Neural cell (in vitro differentiated cells): Measurements from ENCODE around the gene SPEG. TPM values are rescaled to one million over a fixed set of nuclear protein-coding genes. Genes with fewer than 3 reads are reported as not detected.

Experiments used
- H2AFZ ChIP-seq: fragments of 200-600, 300-800 bp; sonication (generic), shearing (Covaris generic); 2 replicates; pipeline ENCODE4 v1.6.0; 2014; ENCODE audit warnings: low read depth, mild to moderate bottlenecking, antibody characterized with exemption, low read length, moderate library complexity
- H3F3A ChIP-seq: fragments of 200-600 bp; shearing (Covaris generic); 2 replicates; pipeline ENCODE4 v1.6.1; 2016; ENCODE audit warnings: mild to moderate bottlenecking, moderate library complexity, mixed read lengths, antibody characterized with exemption, low read length; ENCODE audit not compliant: insufficient read depth, poor library complexity, severe bottlenecking
- H3K27ac ChIP-seq: fragments of 200-600, 300-800 bp; sonication (generic), shearing (Covaris generic); 2 replicates; pipeline ENCODE4 v1.5.1; 2014; ENCODE audit warnings: mild to moderate bottlenecking, low read length, moderate library complexity
- H3K27me3 ChIP-seq: fragments of 300-800, 200-600 bp; sonication (generic), shearing (Covaris generic); 2 replicates; pipeline ENCODE4 v1.6.0; 2014; ENCODE audit warnings: mild to moderate bottlenecking, low read depth, low read length, moderate library complexity; ENCODE audit not compliant: insufficient read depth
- H3K36me3 ChIP-seq: fragments of 300-800, 200-600 bp; sonication (generic), shearing (Covaris generic); 2 replicates; pipeline ENCODE4 v1.5.1; 2014; ENCODE audit warnings: mild to moderate bottlenecking, antibody characterized with exemption, low read length, moderate library complexity; ENCODE audit not compliant: insufficient read depth
- H3K4me2 ChIP-seq: fragments of 300-800, 200-600 bp; sonication (generic), shearing (Covaris generic); 2 replicates; pipeline ENCODE4 v1.6.0; 2014; ENCODE audit warnings: mild to moderate bottlenecking, low read length
- H3K4me3 ChIP-seq: fragments of 300-800, 200-600 bp; sonication (generic), shearing (Covaris generic); 2 replicates; pipeline ENCODE4 v1.5.1; 2014; ENCODE audit warnings: mild to moderate bottlenecking, low read length, moderate library complexity
- H3K79me2 ChIP-seq: fragments of 200-600 bp; shearing (Covaris generic); replicated peaks from 2 replicates; pipeline ENCODE4 v1.6.0; 2014; ENCODE audit warnings: mild to moderate bottlenecking, low read length, moderate library complexity; ENCODE audit not compliant: insufficient read depth
- H3K9ac ChIP-seq: fragments of 300-800, 200-600 bp; sonication (generic), shearing (Covaris generic); 2 replicates; pipeline ENCODE4 v1.6.1; 2016; ENCODE audit warnings: mild to moderate bottlenecking, low read length, mixed read lengths
- H3K9me2 ChIP-seq: fragments of 200-600 bp; shearing (Covaris generic); 2 replicates; pipeline ENCODE4 v1.6.1; 2016; ENCODE audit warnings: mild to moderate bottlenecking, low read length, mixed read lengths; ENCODE audit not compliant: insufficient read depth
- H3K9me3 ChIP-seq: fragments of 200-600, 300-800 bp; sonication (generic), shearing (Covaris generic); 2 replicates; pipeline ENCODE4 v1.6.1; 2016; ENCODE audit warnings: mild to moderate bottlenecking, mixed run types, low read length, moderate library complexity, mixed read lengths
- H4K20me1 ChIP-seq: fragments of 200-600 bp; shearing (Covaris generic); 2 replicates; pipeline ENCODE4 v1.6.1; 2016; ENCODE audit warnings: mild to moderate bottlenecking, mixed run types; ENCODE audit not compliant: insufficient read depth
- CTCF ChIP-seq: fragments of 450-650 bp; IDR thresholded peaks from 2 replicates; pipeline ENCODE4 v1.5.1; 2014; ENCODE audit warnings: antibody characterized with exemption, mild to moderate bottlenecking, moderate library complexity; ENCODE audit not compliant: poor library complexity, severe bottlenecking
- EP300 ChIP-seq: fragments of 450-650 bp; conservative IDR thresholded peaks from 2 replicates; pipeline ENCODE4 v1.6.1; 2014; ENCODE audit warnings: antibody characterized with exemption, mild to moderate bottlenecking, moderate library complexity; ENCODE audit not compliant: poor library complexity, severe bottlenecking
- EZH2 ChIP-seq: fragments of 200-600, 300-800 bp; shearing (Covaris generic), sonication (generic); IDR thresholded peaks from 2 replicates; pipeline ENCODE4 v1.6.1; 2014; ENCODE audit warnings: antibody characterized with exemption, low read length, borderline replicate concordance, mild to moderate bottlenecking; ENCODE audit not compliant: insufficient read depth, poor library complexity, severe bottlenecking
- MXI1 ChIP-seq: fragments of 450-650 bp; conservative IDR thresholded peaks from 2 replicates; pipeline ENCODE4 v1.6.1; 2014; ENCODE audit warnings: antibody characterized with exemption, mild to moderate bottlenecking; ENCODE audit not compliant: poor library complexity, severe bottlenecking
- POLR2AphosphoS5 ChIP-seq: IDR thresholded peaks from 2 replicates; pipeline ENCODE4 v1.6.1; 2012
- RAD21 ChIP-seq: fragments of 450-650 bp; conservative IDR thresholded peaks from 2 replicates; pipeline ENCODE4 v1.6.1; 2014; ENCODE audit warnings: antibody characterized with exemption, mild to moderate bottlenecking, moderate library complexity
- SMC3 ChIP-seq: fragments of 450-650 bp; conservative IDR thresholded peaks from 2 replicates; pipeline ENCODE4 v1.6.1; 2014; ENCODE audit warnings: antibody characterized with exemption, mild to moderate bottlenecking, moderate library complexity; ENCODE audit not compliant: poor library complexity
- polyA plus RNA-seq: library from polyadenylated mRNA; depleted of rRNA; stranded (reverse); fragments of >200 nt; gene quantifications from 2 replicates; pipeline ENCODE4 v1.2.3, GENCODE V29; 2014

The SPEG gene
- polyA plus RNA-seq, 1 donor from 2014 or later = 58.3 TPM

- Histone ChIP-seq H4K20me1 (no peaks in the 10 kb centered on the region), H3K9me2 (no peaks in the 10 kb centered on the region), H3F3A (no peaks in the 10 kb centered on the region), H3K36me3 (no peaks in the 10 kb centered on the region), H3K9ac (no peak overlapping the region), H3K4me3 (no peak overlapping the region), H3K27ac (no peak overlapping the region), H3K79me2 (no peaks in the 10 kb centered on the region), H2AFZ (no peak overlapping the region), H3K27me3 (no peaks in the 10 kb centered on the region), H3K4me2 (no peak overlapping the region), H3K9me3 (no peaks in the 10 kb centered on the region)
- TF ChIP-seq CTCF (peak; percentile 59), EZH2 (no peak), SMC3 (peak; percentile 57), RAD21 (peak; percentile 48), MXI1 (no peak)
Measured at GRCh38 chr2:219521066-219521880, 86.6 kb downstream of the SPEG start.

- Histone ChIP-seq H4K20me1 (no peaks in the 10 kb centered on the region), H3K79me2 (no peaks in the 10 kb centered on the region), H3K27ac (no peak overlapping the region), H3F3A (no peaks in the 10 kb centered on the region), H2AFZ (no peak overlapping the region), H3K9ac (no peak overlapping the region), H3K9me2 (no peaks in the 10 kb centered on the region), H3K36me3 (no peaks in the 10 kb centered on the region), H3K9me3 (no peaks in the 10 kb centered on the region), H3K4me2 (no peak overlapping the region), H3K27me3 (no peaks in the 10 kb centered on the region), H3K4me3 (peak overlapping the region; percentile 55)
- no peak for TF ChIP-seq EZH2
Measured at GRCh38 chr2:219522111-219523030, 87.7 kb downstream of the SPEG start.

- Histone ChIP-seq H3K9me2 (no peaks in the 10 kb centered on the region), H3K27ac (no peak overlapping the region), H3K9me3 (no peaks in the 10 kb centered on the region), H3F3A (no peaks in the 10 kb centered on the region), H2AFZ (no peak overlapping the region), H3K4me2 (no peak overlapping the region), H3K36me3 (no peaks in the 10 kb centered on the region), H3K9ac (no peak overlapping the region), H3K4me3 (peak overlapping the region; percentile 55), H3K79me2 (no peaks in the 10 kb centered on the region), H3K27me3 (no peaks in the 10 kb centered on the region), H4K20me1 (no peaks in the 10 kb centered on the region)
- TF ChIP-seq CTCF (no peak), SMC3 (no peak), POLR2AphosphoS5 (no peak), EP300 (no peak)
Measured at GRCh38 chr2:219523031-219523671, 88.5 kb downstream of the SPEG start.
